ENCODE results near the gene CD24. TPM values are rescaled to one million over a fixed set of nuclear protein-coding genes. Genes with fewer than 3 reads are reported as not detected.

Gene CD24
- total RNA-seq, 4 donors from 2014 or later = 1,557 to 2,748 (median 2,297) TPM

DNA sequence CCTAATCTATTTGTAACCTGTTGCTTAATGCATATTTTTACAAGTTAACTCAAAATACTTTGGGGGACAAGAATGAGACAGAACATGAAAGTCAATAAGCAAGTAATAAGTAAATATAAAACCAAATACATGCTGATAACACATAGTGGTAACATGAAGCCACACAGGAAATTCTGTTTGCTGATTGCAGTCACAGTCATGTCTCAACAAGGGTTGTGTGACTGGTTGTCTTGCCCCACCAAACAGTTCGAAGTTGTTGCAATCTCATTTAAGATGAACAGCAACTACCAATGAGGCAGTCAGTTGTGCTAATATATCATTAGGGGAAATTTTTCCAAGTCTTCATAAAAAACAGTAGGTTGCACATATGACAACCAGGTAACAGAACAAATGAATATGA lies 14.5 kb downstream of the CD24 start:
- TF ChIP-seq, protein P1, sequence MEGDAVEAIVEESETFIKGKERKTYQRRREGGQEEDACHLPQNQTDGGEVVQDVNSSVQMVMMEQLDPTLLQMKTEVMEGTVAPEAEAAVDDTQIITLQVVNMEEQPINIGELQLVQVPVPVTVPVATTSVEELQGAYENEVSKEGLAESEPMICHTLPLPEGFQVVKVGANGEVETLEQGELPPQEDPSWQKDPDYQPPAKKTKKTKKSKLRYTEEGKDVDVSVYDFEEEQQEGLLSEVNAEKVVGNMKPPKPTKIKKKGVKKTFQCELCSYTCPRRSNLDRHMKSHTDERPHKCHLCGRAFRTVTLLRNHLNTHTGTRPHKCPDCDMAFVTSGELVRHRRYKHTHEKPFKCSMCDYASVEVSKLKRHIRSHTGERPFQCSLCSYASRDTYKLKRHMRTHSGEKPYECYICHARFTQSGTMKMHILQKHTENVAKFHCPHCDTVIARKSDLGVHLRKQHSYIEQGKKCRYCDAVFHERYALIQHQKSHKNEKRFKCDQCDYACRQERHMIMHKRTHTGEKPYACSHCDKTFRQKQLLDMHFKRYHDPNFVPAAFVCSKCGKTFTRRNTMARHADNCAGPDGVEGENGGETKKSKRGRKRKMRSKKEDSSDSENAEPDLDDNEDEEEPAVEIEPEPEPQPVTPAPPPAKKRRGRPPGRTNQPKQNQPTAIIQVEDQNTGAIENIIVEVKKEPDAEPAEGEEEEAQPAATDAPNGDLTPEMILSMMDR (IDR thresholded peaks at IDR 0.05) = no peak
- TF ChIP-seq POLR2A (IDR thresholded peaks at IDR 0.05) = no peak
- H3K9me3 ChIP-seq = no peaks in the 10 kb centered on the region
- intact Hi-C loops (cut with DNase I) = no loop called here
- H3K27me3 ChIP-seq = no peaks in the 10 kb centered on the region
- 92 to 97% methylated on average over 1 of the region's 1 CpG for WGBS, 2 donors
- no peak for DNase-seq
- H3K27ac ChIP-seq = peak overlapping the region; percentile 82 to 94 (median 85)
- H3K36me3 ChIP-seq = no peaks in the 10 kb centered on the region
- H3K4me1 ChIP-seq = peaks cover 16 to 31% of the 10 kb centered on the region in 2 donors
- H3K4me3 ChIP-seq (replicated peaks in 1 of 3) = no peak overlapping the region

DNA sequence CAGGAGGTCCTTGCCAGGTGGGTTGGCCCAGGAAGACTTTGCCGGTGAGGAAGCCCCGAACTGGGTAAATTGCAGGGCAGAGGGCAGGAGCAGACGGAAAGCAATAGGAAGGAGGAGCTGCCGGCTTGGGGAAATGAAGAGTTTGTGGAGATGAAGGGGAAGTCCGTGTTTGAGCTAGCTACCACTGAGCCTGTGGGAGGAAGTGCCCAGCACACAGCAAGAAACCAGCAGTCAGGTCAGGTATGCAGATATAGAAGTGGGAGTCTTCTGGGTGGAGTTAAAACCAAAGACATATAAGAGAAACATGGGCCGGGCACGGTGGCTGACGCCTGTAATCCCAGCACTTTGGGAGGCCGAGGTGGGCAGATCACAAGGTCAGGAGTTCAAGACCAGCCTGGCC lies 34.7 kb downstream of the CD24 start:
- Histone ChIP-seq H3K36me3 (no peaks in the 10 kb centered on the region), H3K4me1 (no peaks in the 10 kb centered on the region), H3K4me3 (replicated peaks in 1 of 3) (no peak overlapping the region), H3K27ac (no peak overlapping the region), H3K9me3 (no peaks in the 10 kb centered on the region), H3K27me3 (no peaks in the 10 kb centered on the region)
- WGBS, 2 donors = 66 to 72% methylated on average over 9 of the region's 9 CpGs
- intact Hi-C loops (cut with DNase I) = no loop called here
- DNase-seq = no peak
- TF ChIP-seq, protein P1 (IDR thresholded peaks at IDR 0.05) = no peak
- no peak for TF ChIP-seq POLR2A (IDR thresholded peaks at IDR 0.05)

DNA sequence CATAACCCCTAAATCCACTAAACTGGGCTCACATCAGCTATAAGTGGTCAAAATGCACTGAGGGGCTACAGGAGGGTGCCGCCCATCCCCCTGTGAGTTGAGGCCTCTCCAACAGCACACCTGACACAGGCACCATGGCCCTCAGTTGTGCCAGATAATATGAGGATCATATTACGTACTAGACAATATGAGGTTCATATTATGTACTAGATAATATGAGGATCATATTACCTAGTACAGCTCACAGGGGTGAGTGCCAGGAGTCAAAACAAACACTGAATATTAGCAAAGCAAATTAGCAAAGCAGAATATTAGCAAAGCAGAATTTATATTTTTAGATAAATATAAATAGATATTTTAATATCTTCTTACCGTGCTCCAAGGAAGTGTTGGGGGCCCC lies 35.3 kb downstream of the CD24 start:
- intact Hi-C loops (cut with DNase I) = no loop called here
- Histone ChIP-seq H3K36me3 (no peaks in the 10 kb centered on the region), H3K27ac (no peak overlapping the region), H3K27me3 (no peaks in the 10 kb centered on the region), H3K4me3 (replicated peaks in 1 of 3) (no peak overlapping the region), H3K4me1 (no peaks in the 10 kb centered on the region), H3K9me3 (no peaks in the 10 kb centered on the region)
- TF ChIP-seq, protein P1 (IDR thresholded peaks at IDR 0.05) = no peak
- no peak for TF ChIP-seq POLR2A (IDR thresholded peaks at IDR 0.05)
- no peak for DNase-seq
- 86 to 93% methylated on average over 3 of the region's 3 CpGs for WGBS, 2 donors

DNA sequence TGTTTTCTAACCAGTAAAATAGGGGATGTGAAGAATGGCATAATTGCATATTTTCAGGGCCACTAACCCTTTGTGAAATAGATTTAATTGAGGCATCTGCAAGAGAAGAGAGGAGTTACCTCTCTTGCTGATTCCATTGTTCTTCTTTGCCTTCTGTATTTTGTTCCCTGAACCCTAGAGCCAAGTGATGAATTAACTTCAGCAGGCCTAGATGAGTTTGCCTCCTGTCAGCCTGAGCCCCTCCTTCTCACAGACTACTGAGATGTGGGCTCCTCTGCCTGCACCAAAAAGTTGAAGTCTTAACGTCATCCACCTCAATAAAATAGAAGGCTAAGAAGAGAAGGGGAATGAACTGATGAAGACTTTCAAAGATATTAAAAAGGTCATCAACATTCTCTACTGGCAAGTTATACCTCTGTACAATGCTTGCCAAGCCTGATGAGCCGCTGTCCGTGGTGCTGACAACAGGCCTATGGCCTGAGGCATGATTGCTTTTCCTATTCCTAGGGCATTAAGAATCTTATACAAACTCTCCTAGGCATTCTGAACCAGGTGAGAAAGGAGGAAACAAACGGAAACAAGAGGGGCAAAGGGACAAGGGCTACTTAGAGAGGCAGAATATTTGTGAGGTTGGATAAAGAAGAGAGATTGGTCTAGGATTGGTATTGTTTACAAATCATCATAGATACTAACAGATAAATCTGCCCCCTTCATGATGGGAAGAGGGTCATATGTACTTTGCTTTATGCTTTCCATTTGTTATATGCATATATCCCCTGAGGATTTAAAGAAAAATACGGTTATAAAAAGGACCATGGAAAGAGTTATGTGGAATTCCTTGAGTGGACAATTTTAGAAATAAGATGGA lies 46.8 kb downstream of the CD24 start:
- Histone ChIP-seq H3K27me3 (no peaks in the 10 kb centered on the region), H3K27ac (no peak overlapping the region), H3K9me3 (no peaks in the 10 kb centered on the region), H3K4me1 (no peaks in the 10 kb centered on the region), H3K36me3 (no peaks in the 10 kb centered on the region), H3K4me3 (replicated peaks in 1 of 3) (no peak overlapping the region)
- intact Hi-C loops (cut with DNase I) = no loop called here
- peak; percentile 45 to 76 for DNase-seq
- TF ChIP-seq POLR2A (IDR thresholded peaks at IDR 0.05) = no peak
- TF ChIP-seq, protein P1 (IDR thresholded peaks at IDR 0.05) = no peak
- 14 to 18% methylated on average over 5 of the region's 5 CpGs for WGBS, 2 donors

DNA sequence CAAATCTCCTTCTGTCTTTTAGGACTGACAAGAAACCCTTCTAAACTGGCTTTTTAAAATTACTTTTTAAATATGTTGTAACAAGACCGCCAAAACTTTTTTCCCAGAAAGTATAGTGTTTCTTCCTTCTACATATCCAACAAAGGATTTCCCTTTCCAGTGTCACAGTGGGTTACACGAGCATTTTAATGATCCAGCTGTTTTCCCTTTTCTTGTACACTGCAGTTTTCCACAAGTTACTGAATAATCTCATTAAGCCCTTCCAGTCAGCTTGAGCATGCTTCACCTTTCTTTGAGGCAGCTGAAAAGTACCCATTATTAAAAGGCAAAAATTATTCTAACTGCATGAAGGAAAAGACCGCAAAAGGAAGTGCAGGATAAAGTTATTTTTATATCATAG lies 48.6 kb downstream of the CD24 start:
- no peaks in the 10 kb centered on the region for H3K27me3 ChIP-seq
- H3K9me3 ChIP-seq = no peaks in the 10 kb centered on the region
- intact Hi-C loops (cut with DNase I) = no loop called here
- no peak for TF ChIP-seq POLR2A (IDR thresholded peaks at IDR 0.05)
- TF ChIP-seq, protein P1 (IDR thresholded peaks at IDR 0.05) = no peak
- no peak overlapping the region for H3K27ac ChIP-seq
- no peak for DNase-seq
- H3K36me3 ChIP-seq = no peaks in the 10 kb centered on the region
- no peak overlapping the region for H3K4me3 ChIP-seq (replicated peaks in 1 of 3)
- H3K4me1 ChIP-seq = no peaks in the 10 kb centered on the region
- WGBS, 2 donors = 68 to 73% methylated on average over 3 of the region's 3 CpGs

All from thyroid gland (tissue), 4 donors.